ENCODE measurements around the gene ATP8B2.

- TF ChIP-seq POLR2AphosphoS5 (IDR thresholded peaks at IDR 0.05) (no peak), EP300 (IDR thresholded peaks at IDR 0.05) (no peak), POLR2A (IDR thresholded peaks at IDR 0.05) (no peak)
- TF ChIP-seq, protein P1, sequence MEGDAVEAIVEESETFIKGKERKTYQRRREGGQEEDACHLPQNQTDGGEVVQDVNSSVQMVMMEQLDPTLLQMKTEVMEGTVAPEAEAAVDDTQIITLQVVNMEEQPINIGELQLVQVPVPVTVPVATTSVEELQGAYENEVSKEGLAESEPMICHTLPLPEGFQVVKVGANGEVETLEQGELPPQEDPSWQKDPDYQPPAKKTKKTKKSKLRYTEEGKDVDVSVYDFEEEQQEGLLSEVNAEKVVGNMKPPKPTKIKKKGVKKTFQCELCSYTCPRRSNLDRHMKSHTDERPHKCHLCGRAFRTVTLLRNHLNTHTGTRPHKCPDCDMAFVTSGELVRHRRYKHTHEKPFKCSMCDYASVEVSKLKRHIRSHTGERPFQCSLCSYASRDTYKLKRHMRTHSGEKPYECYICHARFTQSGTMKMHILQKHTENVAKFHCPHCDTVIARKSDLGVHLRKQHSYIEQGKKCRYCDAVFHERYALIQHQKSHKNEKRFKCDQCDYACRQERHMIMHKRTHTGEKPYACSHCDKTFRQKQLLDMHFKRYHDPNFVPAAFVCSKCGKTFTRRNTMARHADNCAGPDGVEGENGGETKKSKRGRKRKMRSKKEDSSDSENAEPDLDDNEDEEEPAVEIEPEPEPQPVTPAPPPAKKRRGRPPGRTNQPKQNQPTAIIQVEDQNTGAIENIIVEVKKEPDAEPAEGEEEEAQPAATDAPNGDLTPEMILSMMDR (IDR thresholded peaks at IDR 0.05) = no peak
Observed at GRCh38 chr1:154330669-154331068, 5.3 kb downstream of the ATP8B2 start.
